H1 (cell line): ENCODE measurements around the gene FAM222B. TPM values are rescaled to one million over a fixed set of nuclear protein-coding genes. Genes with fewer than 3 reads are reported as not detected.

Experiments
- CTCF ChIA-PET: fragments of 300-600 bp; sonication (Branson Sonifier 250); formaldehyde crosslinking; loops from one replicate; lab custom pipeline; 2021; ENCODE audit not compliant: partially characterized antibody; lab: Charles Lee
- POLR2A ChIA-PET: fragments of 300-600 bp; sonication (Branson Sonifier 250); formaldehyde crosslinking; loops from one replicate; lab custom pipeline; 2021; ENCODE audit warnings: inconsistent platforms; ENCODE audit not compliant: partially characterized antibody; lab: Charles Lee
- DNase-seq, 2 experiments: peaks; one replicate each; pipeline versions ENCODE4 v3.0.0 to v3.0.0-alpha.2; 2010 to 2022; ENCODE audit warnings: low spot score in 2 of 2, low read depth in 1 of 2, mixed read lengths in 1 of 2
- FAIRE-seq: peaks from 2 replicates; lab custom pipeline; 2011; peaks lifted over from hg19 to GRCh38; lab: Jason Lieb, UNC
- H2AFZ ChIP-seq: 2 replicates; pipeline ENCODE4 v1.8.1; 2012; ENCODE audit warnings: low read length, inconsistent platforms
- H2AK5ac ChIP-seq: 2 replicates; pipeline ENCODE4 v1.6.1; 2013; ENCODE audit warnings: low read depth, low read length
- H2BK120ac ChIP-seq: replicated peaks from 2 replicates; pipeline ENCODE3; 2013; ENCODE audit warnings: low read depth, low read length, inconsistent platforms
- H2BK12ac ChIP-seq: 2 replicates; pipeline ENCODE4 v1.6.1; 2013; ENCODE audit warnings: low read depth, low read length
- H2BK15ac ChIP-seq: 2 replicates; pipeline ENCODE4 v1.6.1; 2013; ENCODE audit warnings: low read length
- H2BK20ac ChIP-seq: 2 replicates; pipeline ENCODE4 v1.6.1; 2013; ENCODE audit warnings: low read length
- H2BK5ac ChIP-seq: 2 replicates; pipeline ENCODE4 v1.6.1; 2013; ENCODE audit warnings: low read depth, low read length
- H3K14ac ChIP-seq: 2 replicates; pipeline ENCODE4 v1.6.1; 2013; ENCODE audit warnings: inconsistent platforms; ENCODE audit not compliant: insufficient read length
- H3K18ac ChIP-seq: 2 replicates; pipeline ENCODE4 v1.6.1; 2013; ENCODE audit warnings: low read length; ENCODE audit errors: extremely low read depth
- H3K23ac ChIP-seq: 2 replicates; pipeline ENCODE4 v1.6.1; 2013; ENCODE audit warnings: inconsistent platforms; ENCODE audit not compliant: insufficient read length
- H3K23me2 ChIP-seq: 2 replicates; pipeline ENCODE4 v1.6.1; 2013; ENCODE audit warnings: low read depth, low read length
- H3K27ac ChIP-seq: 2 replicates; pipeline ENCODE4 v1.6.1; 2011; ENCODE audit warnings: low read depth, low read length, inconsistent platforms
- H3K27me3 ChIP-seq, 4 experiments: replicated peaks in 1 of 4; 1 replicate in 1 of 4; 2 replicates in 3 of 4; pipeline versions ENCODE4 v1.6.1 to v1.8.1; 2011 to 2013; ENCODE audit warnings: low read length in 3 of 4, mild to moderate bottlenecking in 3 of 4, inconsistent platforms in 2 of 4, mixed read lengths in 2 of 4, moderate library complexity in 1 of 4; ENCODE audit not compliant: control insufficient read depth in 3 of 4, insufficient read depth in 3 of 4; ENCODE audit errors: extremely low read depth in 1 of 4
- H3K36me3 ChIP-seq, 4 experiments: 2 replicates each; pipeline versions ENCODE4 v1.6.1 to v1.8.1; 2011 to 2013; ENCODE audit warnings: mild to moderate bottlenecking in 4 of 4, low read length in 3 of 4, moderate library complexity in 2 of 4, control low read depth in 1 of 4, inconsistent platforms in 1 of 4; ENCODE audit not compliant: insufficient read depth in 4 of 4, control insufficient read depth in 2 of 4
- H3K4ac ChIP-seq: replicated peaks from 2 replicates; pipeline ENCODE3; 2013; ENCODE audit warnings: low read length, low read depth, mixed read lengths, inconsistent platforms; ENCODE audit not compliant: insufficient read length
- H3K4me1 ChIP-seq, 4 experiments: replicated peaks in 1 of 4; 1 replicate in 1 of 4; 2 replicates in 3 of 4; pipeline versions ENCODE4 v1.6.1 to v1.8.1; 2011 to 2013; ENCODE audit warnings: low read length in 3 of 4, inconsistent platforms in 2 of 4, mixed read lengths in 1 of 4; ENCODE audit not compliant: insufficient read depth in 4 of 4, control insufficient read depth in 3 of 4
- H3K4me2 ChIP-seq, 2 experiments: 2 replicates each; pipeline versions ENCODE4 v1.6.1 to v1.8.1; 2011 to 2013; ENCODE audit warnings: low read depth in 2 of 2, low read length in 2 of 2, control low read depth in 1 of 2, inconsistent platforms in 1 of 2, mild to moderate bottlenecking in 1 of 2; ENCODE audit not compliant: insufficient read depth in 1 of 2
- H3K4me3 ChIP-seq, 4 experiments: fragments of 200-600, 300-600 bp in 1 of 4; sonication (generic), shearing (Covaris generic), sonication (Bioruptor Twin) in 1 of 4; 2 replicates each; pipeline versions ENCODE4 v1.5.1 to v1.8.1; 2011 to 2016; ENCODE audit warnings: low read length in 4 of 4, low read depth in 3 of 4, control low read depth in 2 of 4, inconsistent platforms in 2 of 4, mild to moderate bottlenecking in 2 of 4, mixed read lengths in 1 of 4, moderate library complexity in 1 of 4; ENCODE audit not compliant: insufficient read depth in 2 of 4; ENCODE audit errors: extremely low read depth in 1 of 4
- H3K56ac ChIP-seq: replicated peaks from 2 replicates; pipeline ENCODE3; 2013; ENCODE audit warnings: low read depth, mild to moderate bottlenecking, mixed read lengths, low read length, inconsistent platforms; ENCODE audit not compliant: insufficient read length
- H3K79me1 ChIP-seq: 2 replicates; pipeline ENCODE4 v1.6.1; 2013; ENCODE audit warnings: low read depth, low read length, control low read depth
- H3K79me2 ChIP-seq, 2 experiments: 2 replicates each; pipeline versions ENCODE4 v1.6.1 to v1.8.1; 2012 to 2013; ENCODE audit warnings: low read length in 2 of 2, mild to moderate bottlenecking in 2 of 2, inconsistent platforms in 1 of 2; ENCODE audit not compliant: insufficient read depth in 2 of 2, control insufficient read depth in 1 of 2
- H3K9ac ChIP-seq, 4 experiments: replicated peaks in 1 of 4; 1 replicate in 1 of 4; 2 replicates in 3 of 4; pipeline versions ENCODE4 v1.6.1 to v1.8.1; 2011 to 2013; ENCODE audit warnings: low read depth in 3 of 4, low read length in 3 of 4, control low read depth in 2 of 4, mild to moderate bottlenecking in 2 of 4, moderate library complexity in 2 of 4, inconsistent platforms in 1 of 4; ENCODE audit errors: extremely low read depth in 1 of 4
- H3K9me3 ChIP-seq, 2 experiments: 2 replicates each; pipeline versions ENCODE4 v1.6.1 to v1.8.1; 2012 to 2013; ENCODE audit warnings: mild to moderate bottlenecking in 2 of 2, moderate library complexity in 2 of 2, control low read depth in 1 of 2, inconsistent platforms in 1 of 2, low read depth in 1 of 2, low read length in 1 of 2, mixed read lengths in 1 of 2; ENCODE audit not compliant: insufficient read depth in 2 of 2
- H4K20me1 ChIP-seq, 2 experiments: replicated peaks in 1 of 2; 2 replicates each; pipeline versions ENCODE3 to v1.8.1; 2011 to 2013; ENCODE audit warnings: inconsistent platforms in 2 of 2, low read length in 2 of 2, mild to moderate bottlenecking in 1 of 2; ENCODE audit not compliant: insufficient read depth in 2 of 2, control insufficient read depth in 1 of 2
- H4K5ac ChIP-seq: 2 replicates; pipeline ENCODE4 v1.6.1; 2013; ENCODE audit warnings: low read length, low read depth, mixed read lengths, inconsistent platforms; ENCODE audit not compliant: insufficient read length
- H4K8ac ChIP-seq: 2 replicates; pipeline ENCODE4 v1.8.0; 2013; ENCODE audit warnings: mild to moderate bottlenecking, moderate library complexity, low read length, inconsistent platforms; ENCODE audit not compliant: insufficient read depth; ENCODE audit errors: extremely low read depth
- H4K91ac ChIP-seq: replicated peaks from 2 replicates; pipeline ENCODE3; 2013; ENCODE audit warnings: low read length, mixed read lengths, inconsistent platforms; ENCODE audit not compliant: insufficient read length
- CBX5 ChIP-seq: fragments of 300-800, 300-1000 bp; sonication (generic); IDR thresholded peaks from 2 replicates; pipeline ENCODE4 v1.7.1; 2016; ENCODE audit warnings: antibody characterized with exemption, low read length, low read depth
- CEBPB ChIP-seq: IDR thresholded peaks from 2 replicates; pipeline ENCODE4 v1.6.1; 2012; ENCODE audit warnings: low read depth, low read length
- CREB1 ChIP-seq: IDR thresholded peaks from 2 replicates; pipeline ENCODE4 v1.6.1; 2012; ENCODE audit warnings: inconsistent platforms
- EZH2 ChIP-seq: fragments of 200-600 bp; sonication (generic); IDR thresholded peaks from 2 replicates; pipeline ENCODE4 v1.7.1; 2012; ENCODE audit warnings: low read depth, mild to moderate bottlenecking, moderate library complexity, low read length, inconsistent platforms; ENCODE audit not compliant: severe bottlenecking
- POLR2AphosphoS5 ChIP-seq: IDR thresholded peaks from 2 replicates; pipeline ENCODE4 v1.6.1; 2011; ENCODE audit warnings: low read depth, low read length
- RNF2 ChIP-seq: fragments of 200-900, 300-1000 bp; sonication (generic); IDR thresholded peaks from 2 replicates; pipeline ENCODE4 v1.7.1; 2016; ENCODE audit warnings: borderline replicate concordance, low read depth, mild to moderate bottlenecking, antibody characterized with exemption, low read length; ENCODE audit not compliant: poor library complexity, severe bottlenecking; ENCODE audit errors: missing control alignments
- SAP30 ChIP-seq: fragments of 300-600 bp; sonication (generic); IDR thresholded peaks from 2 replicates; pipeline ENCODE4 v1.7.1; 2012; ENCODE audit warnings: low read length, moderate library complexity, mild to moderate bottlenecking, inconsistent platforms; ENCODE audit not compliant: insufficient read depth, insufficient replicate concordance
- SIX5 ChIP-seq: IDR thresholded peaks from 2 replicates; pipeline ENCODE4 v1.6.1; 2011; ENCODE audit warnings: mild to moderate bottlenecking, low read depth, low read length
- USF2 ChIP-seq: IDR thresholded peaks from 2 replicates; pipeline ENCODE4 v1.6.1; 2011; ENCODE audit warnings: low read length, improper control_type of control experiment
- WGBS, 2 experiments: shearing (Covaris generic) in 1 of 2; methylation state at CpG; one replicate each; pipeline versions ENCODE4 v1.1.6 to v1.1.7; 2013 to 2015; ENCODE audit warnings: low lambda C conversion rate in 2 of 2, mixed read lengths in 2 of 2, inconsistent platforms in 1 of 2, low coverage in 1 of 2, missing lambda C conversion rate in 1 of 2; ENCODE audit not compliant: insufficient replicate concordance in 2 of 2, insufficient coverage in 1 of 2, insufficient read length in 1 of 2; ENCODE audit errors: extremely low coverage in 1 of 2, missing lambda C conversion rate in 1 of 2; 5-methylcytosine and 5-hydroxymethylcytosine counted together
- polyA plus RNA-seq, 7 experiments: library from polyadenylated mRNA; depleted of rRNA in 3 of 7; stranded (reverse) in 5 of 7; unstranded in 2 of 7; fragments of >200 nt in 5 of 7; fragments of 200-250 nt in 2 of 7; gene quantifications; 1 replicate in 5 of 7; 2 replicates in 1 of 7; 4 replicates in 1 of 7; pipeline versions ENCODE4 v1.2.1 to v1.2.3, GENCODE V29; 2011 to 2013; ENCODE audit warnings: missing spikeins in 2 of 7, mixed read lengths in 2 of 7
- total RNA-seq: library from RNA; stranded (reverse); fragmentation: NEBNext Ultra II Directional; extraction: Animal tissue kit (Norgen Biotek cat#: 25700); gene quantifications from 2 replicates; pipeline ENCODE4 v1.2.1, GENCODE V29; 2021

Gene FAM222B
- total and polyA plus RNA-seq, 2 of the 8 experiments (the other 6 are each of a cell fraction or from before 2014, with no cell fraction given), result 42.1 to 81.7 TPM

- FAIRE-seq, result no peak
- Histone ChIP-seq H2BK12ac (no peak overlapping the region), H2BK15ac (no peak overlapping the region), H3K23ac (no peak overlapping the region), H2BK120ac (no peak overlapping the region), H3K79me1 (peaks cover 14% of the 10 kb centered on the region), H3K14ac (no peak overlapping the region), H3K9ac (no peak overlapping the region), H3K9me3 (no peaks in the 10 kb centered on the region), H3K4ac (no peak overlapping the region), H3K36me3 (peaks cover 29 to 56% (median 32%) of the 10 kb centered on the region in 4 experiments), H2BK20ac (no peak overlapping the region), H4K20me1 (peaks cover 30 to 34% of the 10 kb centered on the region in 2 experiments), H3K4me1 (peaks cover 0 to 30% (median 24%) of the 10 kb centered on the region in 4 experiments; a peak in 6 of 7 replicates), H4K91ac (no peak overlapping the region), H3K18ac (no peak overlapping the region), H3K23me2 (peaks cover 10% of the 10 kb centered on the region), H2BK5ac (no peak overlapping the region), H3K27me3 (no peaks in the 10 kb centered on the region), H4K5ac (no peak overlapping the region), H3K27ac (no peak overlapping the region), H2AFZ (no peak overlapping the region), H3K56ac (no peak overlapping the region), H4K8ac (no peak overlapping the region), H2AK5ac (no peak overlapping the region), H3K4me3 (no peak overlapping the region), H3K79me2 (peaks cover 11 to 32% of the 10 kb centered on the region in 2 experiments; a peak in 3 of 4 replicates), H3K4me2 (no peak overlapping the region)
- DNase-seq, result peak in 1 of 2 experiments; percentile 96
- CTCF ChIA-PET, result interaction anchor here (0.6 to 11.7 kb wide), 39 partner anchors 7 to 218 kb away, joined by 3 to 316 read pairs (median 4); partner anchors contain the start of genes FLOT2, NEK8, RPL23A and TLCD1
- POLR2A ChIA-PET, result interaction anchor here (0.6 to 15.3 kb wide), 23 partner anchors 7 to 199 kb away, joined by 3 to 813 read pairs (median 4); partner anchors contain the start of genes FAM222B, NEK8, PROCA1 and RAB34
- WGBS, 2 experiments, result 53% methylated on average over 20 of the region's 20 CpGs; no CpG with 5 or more reads in 1 of the 2 experiments
- TF ChIP-seq USF2 (no peak), RNF2 (no peak), CEBPB (no peak), CREB1 (peak; percentile 65; the same call in 1 of the 2 replicates), EZH2 (no peak), POLR2AphosphoS5 (peak; percentile 80), CBX5 (no peak), SAP30 (no peak), SIX5 (no peak)
Measured at GRCh38 chr17:28750178-28751047, 92.2 kb downstream of the FAM222B start.
